Activated naive CD8-positive, alpha-beta T cell treated with anti-CD3 and anti-CD28 coated beads, Interleukin-2, amount 50 U/mL, for 16 hours (primary cell): ENCODE measurements around the gene CDHR3.
"Not testable (repeated sequence)": the region's sequence is repeated elsewhere in the genome, so short reads cannot be mapped to it uniquely, and the experiment has no call there.

ENCODE experiments used
- DNase-seq: peaks from one replicate; pipeline ENCODE4 v3.0.0-alpha.2; 2020; ENCODE audit warnings: low read depth, low spot score

CDHR3 gene

DNA sequence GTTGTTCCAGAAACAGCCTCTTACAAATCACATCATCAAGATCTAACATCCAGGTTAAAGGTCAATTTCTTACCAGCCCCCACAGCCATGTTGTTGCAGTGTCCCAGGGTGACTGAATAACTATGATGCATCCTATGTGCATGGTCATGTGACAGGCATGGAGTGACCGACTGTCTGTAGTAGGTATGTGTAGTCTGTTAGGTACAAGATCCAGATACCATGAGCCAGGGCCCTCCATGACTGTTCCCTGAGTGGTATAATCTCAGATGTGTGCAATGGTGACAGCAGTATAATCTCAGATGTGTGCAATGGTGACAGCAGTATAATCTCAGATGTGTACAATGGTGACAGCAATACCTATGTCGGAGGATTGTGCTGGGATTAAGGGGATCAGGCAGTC is 8.8 kb downstream of the CDHR3 start:
- no peak for DNase-seq

DNA sequence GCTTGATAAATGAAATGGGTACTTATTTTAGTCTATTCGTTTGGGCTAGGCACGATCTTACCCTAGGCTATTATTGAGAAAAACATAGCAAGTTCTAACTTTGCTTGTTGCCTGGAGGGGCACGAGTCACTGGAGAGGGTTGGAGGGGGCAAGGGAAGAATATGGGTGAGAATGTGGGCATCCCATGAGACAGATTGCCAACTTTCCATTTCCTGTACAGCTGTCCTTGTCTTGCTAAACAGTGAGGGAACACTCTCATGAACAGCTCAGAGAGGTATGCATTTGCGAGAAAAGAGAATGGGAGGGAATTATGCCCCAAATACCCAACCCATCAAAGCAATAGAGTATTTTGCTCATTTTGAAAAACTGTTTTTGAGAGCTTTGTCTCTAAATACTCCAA is 9.2 kb downstream of the CDHR3 start:
- no peak for DNase-seq

- DNase-seq, result no peak
Observed at GRCh38 chr7:105974471-105974870, 11.4 kb downstream of the CDHR3 start.

GRCh38 chr7:105975770-105976417 is 12.8 kb downstream of the CDHR3 start:
- DNase-seq, result no peak

GRCh38 chr7:105976868-105977267 is 13.8 kb downstream of the CDHR3 start:
- DNase-seq, result no peak

DNA sequence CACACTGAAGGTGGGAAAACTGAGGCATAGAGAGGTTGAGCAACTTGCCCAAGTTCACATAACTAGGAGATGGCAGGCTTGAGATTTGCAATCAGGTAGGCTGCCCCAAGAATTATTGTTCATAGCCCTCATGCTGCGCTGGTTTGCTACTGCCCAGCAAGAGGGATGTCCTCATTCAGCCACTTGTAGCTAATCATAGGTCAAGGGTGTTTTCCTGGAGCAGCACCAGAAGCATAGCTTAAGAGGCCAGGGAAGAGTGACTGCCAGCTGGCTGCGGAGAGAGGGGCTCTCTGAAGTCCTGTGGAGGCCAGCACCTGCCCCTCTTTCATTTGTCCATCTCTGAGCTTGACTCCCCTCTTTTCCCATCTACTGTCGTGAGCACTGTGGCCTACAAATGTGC is 15.0 kb downstream of the CDHR3 start:
- DNase-seq, result no peak

GRCh38 chr7:105978974-105979373 is 15.9 kb downstream of the CDHR3 start:
- DNase-seq, result no peak

DNA sequence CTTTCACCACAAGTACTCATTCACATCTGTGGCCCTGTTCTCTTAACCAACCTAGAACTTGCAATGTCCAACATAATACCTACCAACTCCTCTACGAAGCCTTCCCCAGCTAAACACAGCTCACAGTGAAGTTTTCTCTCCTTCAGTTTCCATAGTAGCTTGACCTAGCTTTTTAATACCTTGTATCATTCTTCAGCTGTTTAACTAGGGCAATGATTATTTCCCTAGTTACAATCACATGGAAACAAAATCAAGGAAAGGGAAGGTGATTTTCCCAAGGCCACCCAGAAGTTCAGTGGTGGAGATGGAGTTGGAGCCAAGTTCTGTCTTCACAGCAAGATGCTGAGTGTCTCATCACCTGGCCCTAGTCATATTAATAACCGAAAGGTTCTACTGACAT is 16.3 kb downstream of the CDHR3 start:
- DNase-seq, result no peak

- no peak for DNase-seq
Observed at GRCh38 chr7:105980645-105981396, 17.8 kb downstream of the CDHR3 start.

- DNase-seq, result no peak
Observed at GRCh38 chr7:105982388-105982787, 19.3 kb downstream of the CDHR3 start.

- DNase-seq, result not testable (repeated sequence)
Observed at GRCh38 chr7:105984808-105985207, 21.7 kb downstream of the CDHR3 start.

GRCh38 chr7:105985229-105985628 is 22.2 kb downstream of the CDHR3 start:
- DNase-seq, result no peak

- no peak for DNase-seq
Observed at GRCh38 chr7:105985672-105986215, 22.7 kb downstream of the CDHR3 start.

DNA sequence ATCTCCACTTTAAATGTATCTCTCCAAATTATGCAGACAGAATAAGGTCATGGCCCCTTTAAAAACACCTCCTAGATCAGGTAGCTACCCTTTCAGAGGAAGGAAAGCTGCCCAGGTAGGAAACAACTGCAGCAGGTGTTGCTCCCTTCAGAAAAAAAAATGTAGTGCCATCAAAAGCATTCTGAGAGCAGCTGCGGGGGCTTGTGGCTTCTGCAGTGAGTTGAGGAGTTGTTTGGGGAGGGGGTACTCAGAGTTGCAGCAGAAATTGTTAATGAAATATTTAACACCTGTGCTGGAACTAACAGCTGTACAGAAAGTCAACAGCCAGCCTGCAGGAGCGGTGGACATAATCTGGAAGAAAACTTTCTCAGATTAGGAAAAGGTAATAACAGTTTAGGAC is 24.0 kb downstream of the CDHR3 start:
- no peak for DNase-seq

DNA sequence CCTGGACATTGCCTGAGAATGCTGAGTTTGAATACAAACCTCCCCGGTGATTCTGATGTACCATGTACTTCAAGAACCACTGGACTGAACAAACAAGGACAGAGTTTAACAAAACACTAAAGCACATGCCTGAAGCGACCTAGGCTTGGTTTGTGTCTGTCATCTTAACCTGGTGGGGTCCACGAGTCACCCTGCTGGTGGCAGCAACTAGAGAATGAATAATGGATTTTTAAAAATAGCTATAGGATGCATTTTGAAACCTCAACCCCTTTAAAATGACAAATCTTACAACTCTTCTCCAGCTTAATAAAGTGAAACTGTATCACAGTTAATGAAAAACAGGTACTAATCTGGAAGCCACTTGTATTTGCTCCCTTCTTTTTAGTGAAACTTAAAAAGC is 25.2 kb downstream of the CDHR3 start:
- DNase-seq, result no peak

GRCh38 chr7:105989191-105989590 is 26.1 kb downstream of the CDHR3 start:
- no peak for DNase-seq

GRCh38 chr7:105989686-105990085 is 26.6 kb downstream of the CDHR3 start:
- DNase-seq, result no peak

GRCh38 chr7:105990141-105990540 is 27.1 kb downstream of the CDHR3 start:
- no peak for DNase-seq

- no peak for DNase-seq
Observed at GRCh38 chr7:105990727-105991453, 27.8 kb downstream of the CDHR3 start.

DNA sequence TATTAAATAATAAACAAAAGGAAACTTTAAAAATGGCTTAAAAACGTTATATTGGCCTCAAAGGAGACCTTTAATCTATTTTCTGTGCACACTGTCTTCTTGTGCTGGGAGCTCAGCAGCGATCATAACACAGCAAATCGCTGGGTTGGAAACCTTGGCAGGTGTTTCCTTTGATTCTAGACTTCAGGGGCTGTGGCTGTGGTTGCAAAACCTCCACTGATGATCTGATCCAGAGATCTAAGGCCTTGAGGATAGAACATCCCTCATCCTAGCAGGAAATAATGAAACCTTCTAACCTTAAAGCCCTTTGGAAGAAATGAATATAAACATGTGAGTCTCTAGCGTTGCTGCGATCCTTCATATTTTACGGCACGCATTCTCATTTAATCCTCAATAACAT is 29.8 kb downstream of the CDHR3 start:
- no peak for DNase-seq

- DNase-seq, result no peak
Observed at GRCh38 chr7:105996860-105997737, 34.0 kb downstream of the CDHR3 start.
